G401.6 (cell line): ENCODE results near the gene IQCF5.
"Not testable (repeated sequence)": the region's sequence is repeated elsewhere in the genome, so short reads cannot be mapped to it uniquely, and the experiment has no call there.

Experiments
- FAIRE-seq: peaks from 2 replicates; lab custom pipeline; 2012; peaks lifted over from hg19 to GRCh38; lab: Jason Lieb, UNC

The IQCF5 gene

DNA sequence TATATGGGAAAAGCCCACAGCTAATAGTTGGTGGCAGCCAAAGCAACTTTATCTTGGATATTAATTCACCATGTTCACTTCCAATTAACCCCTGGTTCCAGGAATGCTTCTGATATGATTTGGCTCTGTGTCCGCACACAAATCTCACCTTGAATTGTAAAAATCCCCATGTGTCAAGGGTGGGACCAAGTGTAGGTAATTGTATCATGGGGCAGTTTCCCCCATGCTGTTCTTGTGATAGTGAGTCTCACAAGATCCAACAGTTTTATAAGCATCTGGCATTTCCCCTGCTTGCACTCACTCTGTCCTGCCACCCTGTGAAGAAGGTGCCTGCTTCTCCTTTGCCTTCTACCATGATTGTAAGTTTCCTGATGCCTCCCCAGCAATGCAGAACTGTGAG is 6.5 kb downstream of the IQCF5 start:
- FAIRE-seq, result not testable (repeated sequence)

DNA sequence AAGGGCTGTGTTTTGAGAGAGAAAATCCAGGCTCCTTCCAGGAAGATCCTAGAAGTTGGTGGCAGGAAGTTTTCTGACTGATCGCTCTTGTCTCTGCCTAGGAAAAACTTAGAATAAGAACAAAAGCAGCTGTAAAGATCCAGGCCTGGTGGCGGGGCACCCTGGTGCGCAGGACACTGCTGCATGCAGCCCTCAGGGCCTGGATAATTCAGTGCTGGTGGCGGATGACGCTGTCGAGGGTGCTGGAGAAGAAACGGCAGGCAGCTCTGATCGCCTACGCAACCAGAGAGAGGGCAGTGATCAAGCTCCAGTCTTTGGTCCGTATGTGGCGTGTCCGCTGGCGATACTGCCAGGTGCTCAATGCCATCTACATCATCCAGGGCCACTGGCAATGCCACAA is 12.5 kb downstream of the IQCF5 start:
- no peak for FAIRE-seq

DNA sequence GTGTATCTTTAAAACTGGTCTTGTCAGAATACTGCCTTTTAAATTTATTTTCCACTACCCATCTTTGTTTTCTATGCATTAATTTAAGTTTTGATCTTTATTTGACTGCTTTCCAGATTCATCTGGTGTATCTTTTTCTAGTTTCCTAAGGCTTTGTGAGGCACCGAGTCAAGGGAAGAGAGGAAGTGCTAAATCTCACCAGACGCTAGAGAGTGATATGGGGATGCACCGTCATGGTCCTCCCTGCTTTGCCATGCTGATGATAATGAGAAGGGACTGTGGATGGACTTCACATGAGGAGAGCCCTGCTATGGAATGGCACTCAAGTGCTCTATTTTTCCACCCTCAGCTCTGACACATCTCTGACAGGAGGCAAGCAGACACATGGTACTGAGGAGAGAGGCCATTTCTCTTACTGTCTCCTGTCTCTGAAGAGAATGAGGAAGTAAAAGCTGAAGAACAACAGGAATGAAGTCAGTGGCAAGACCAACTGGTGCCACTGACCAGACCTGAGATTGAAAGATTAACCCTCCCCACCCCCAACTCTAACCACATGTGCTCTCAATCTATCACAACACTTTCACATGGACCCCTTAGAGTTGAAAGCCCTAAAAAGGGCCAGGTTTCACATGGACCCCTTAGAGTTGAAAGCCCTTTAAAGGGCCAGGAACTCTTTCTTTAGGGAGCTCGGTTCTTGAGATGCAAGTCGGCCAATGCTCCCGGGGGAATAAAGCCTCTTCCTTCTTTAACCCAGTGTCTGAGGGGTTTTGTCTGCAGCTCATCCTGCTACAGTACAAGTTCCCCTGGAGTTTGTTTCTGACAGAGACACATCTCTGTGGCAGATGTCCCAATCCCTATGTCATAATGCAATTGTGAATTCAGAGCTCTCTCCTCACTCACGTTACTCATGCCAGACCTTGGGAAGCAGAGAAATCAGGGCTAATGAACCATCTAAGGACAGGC is 14.4 kb downstream of the IQCF5 start, which contains the start of gene IQCF2:
Gene IQCF2 (plus strand): TSS at position 913 of the 963 bp plus-strand sequence. CDS start 52 bp downstream, outside the sequence.
- no peak for FAIRE-seq

DNA sequence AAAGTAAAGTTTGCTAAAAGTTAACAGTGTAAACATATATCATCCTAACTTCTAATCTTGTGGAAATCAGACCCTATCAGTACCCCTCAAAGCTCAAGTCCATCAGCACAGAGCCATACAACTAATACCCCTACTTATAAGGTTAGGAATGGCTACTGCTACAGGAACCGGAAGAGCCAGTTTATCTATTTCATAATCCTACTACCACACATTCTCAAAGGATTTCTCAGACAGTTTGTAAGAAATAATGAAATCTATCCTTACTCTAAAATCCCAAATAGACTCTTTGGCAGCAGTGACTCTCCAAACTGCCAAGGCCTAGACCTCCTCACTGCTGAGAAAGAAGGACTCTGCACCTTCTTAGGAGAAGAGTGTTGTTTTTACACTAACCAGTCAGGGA is 20.0 kb downstream of the IQCF5 start:
- FAIRE-seq, result not testable (repeated sequence)

DNA sequence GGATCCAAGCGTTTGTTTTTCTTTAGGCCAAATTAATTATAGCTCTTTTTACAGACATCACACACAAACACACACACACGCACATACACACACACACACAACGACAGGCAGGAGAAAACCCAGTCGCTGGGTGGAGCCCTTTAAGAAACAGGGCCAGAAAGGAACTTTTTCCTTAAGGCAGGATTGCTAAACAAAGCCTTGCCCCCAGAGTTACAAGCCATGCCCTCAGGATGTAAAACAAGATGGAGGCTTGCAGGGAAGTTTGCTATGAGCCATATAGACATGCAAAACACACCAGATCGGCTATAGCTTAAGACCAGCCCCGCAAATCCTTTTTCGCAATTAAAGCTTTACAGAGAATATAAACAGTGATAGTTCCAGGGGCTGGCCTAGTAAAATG is 30.3 kb downstream of the IQCF5 start:
- FAIRE-seq, result no peak

DNA sequence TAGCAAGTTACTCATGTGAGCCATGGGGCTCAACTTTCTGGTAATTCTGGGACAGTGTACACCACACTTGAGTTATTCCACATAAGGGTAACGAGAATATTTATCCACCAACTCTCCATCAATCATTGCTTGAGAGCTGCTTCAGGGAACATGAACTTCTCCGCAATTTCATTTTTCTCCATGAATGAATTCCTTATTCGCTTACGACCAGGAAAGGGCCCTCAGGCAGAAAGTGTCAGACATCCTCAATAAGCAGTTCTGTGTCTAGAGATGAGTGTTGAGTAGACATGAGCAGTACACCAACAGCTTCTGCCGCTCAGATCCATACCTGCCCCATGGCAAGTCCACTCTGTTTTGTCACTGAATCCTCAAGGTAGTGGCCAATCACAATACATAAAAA is 38.8 kb downstream of the IQCF5 start:
- no peak for FAIRE-seq

DNA sequence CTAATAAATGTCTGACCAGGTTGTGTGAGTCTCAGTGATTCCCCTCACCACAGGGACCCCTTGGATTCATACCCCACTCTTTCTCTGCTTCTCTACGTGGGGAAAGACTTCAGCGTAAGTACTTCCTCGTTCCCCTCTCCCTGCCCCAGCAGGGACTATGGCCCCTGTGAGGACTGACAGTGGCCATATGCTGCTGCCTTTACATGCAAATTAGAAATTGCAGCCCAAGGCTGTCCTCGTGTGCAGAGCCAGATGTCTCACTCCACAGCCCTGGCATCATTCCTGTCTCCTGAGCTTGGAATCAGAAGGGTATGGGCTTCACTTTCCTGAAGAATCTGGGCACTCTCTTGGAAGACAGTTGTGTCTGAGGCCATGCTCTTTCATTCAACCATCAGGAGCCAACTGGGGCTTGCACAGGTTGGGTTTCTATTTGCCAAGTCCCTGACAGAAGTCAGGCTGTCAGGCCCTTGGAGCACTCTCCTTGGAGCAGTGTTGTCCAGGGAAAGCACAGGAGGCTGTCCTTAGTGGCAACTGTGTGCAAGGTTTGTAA is 44.5 kb downstream of the IQCF5 start:
- no peak for FAIRE-seq

DNA sequence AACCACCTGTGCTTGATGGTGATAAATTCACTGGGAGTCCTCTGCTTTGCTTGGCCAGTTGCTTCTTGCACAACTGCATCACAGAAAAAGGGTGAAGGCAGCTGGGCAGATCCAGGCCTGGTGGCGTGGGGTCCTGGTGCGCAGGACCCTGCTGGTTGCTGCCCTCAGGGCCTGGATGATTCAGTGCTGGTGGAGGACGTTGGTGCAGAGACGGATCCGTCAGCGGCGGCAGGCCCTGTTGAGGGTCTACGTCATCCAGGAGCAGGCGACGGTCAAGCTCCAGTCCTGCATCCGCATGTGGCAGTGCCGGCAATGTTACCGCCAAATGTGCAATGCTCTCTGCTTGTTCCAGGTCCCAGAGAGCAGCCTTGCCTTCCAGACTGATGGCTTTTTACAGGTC is 45.1 kb downstream of the IQCF5 start:
- FAIRE-seq, result no peak

DNA sequence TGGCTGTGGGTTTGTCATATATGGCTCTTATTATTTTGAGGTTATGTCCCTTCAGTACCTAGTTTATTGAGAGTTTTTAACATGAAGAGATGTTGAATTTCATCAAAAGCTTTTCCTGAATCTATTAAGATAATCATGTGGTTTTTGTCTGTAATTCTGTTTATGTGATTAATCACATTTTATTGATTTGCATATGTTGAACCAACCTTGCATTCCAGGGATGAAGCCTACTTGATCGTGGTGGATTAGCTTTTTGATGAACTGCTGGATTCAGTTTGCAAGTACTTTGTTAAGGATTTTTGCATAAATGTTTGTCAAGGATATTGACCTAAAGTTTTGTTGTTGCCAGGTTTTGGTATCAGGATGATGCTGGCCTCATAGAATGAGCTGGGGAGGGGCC is 47.1 kb downstream of the IQCF5 start:
- FAIRE-seq, result no peak
